Tibial nerve (tissue), 3 donors: ENCODE data around the gene LSS.

Experiments
- CTCF ChIP-seq, 5 experiments: fragments of 200-600 bp in 3 of 5; fragments of 450-650 bp in 2 of 5; sonication (generic) in 3 of 5; IDR thresholded peaks; one replicate each; pipeline ENCODE4 v1.5.1; 2016 to 2019; ENCODE audit warnings: antibody characterized with exemption in 5 of 5, mild to moderate bottlenecking in 3 of 5, moderate library complexity in 2 of 5
- POLR2A ChIP-seq, 2 donors: fragments of 450-650 bp; IDR thresholded peaks; one replicate each; pipeline ENCODE4 v1.6.1; 2017; ENCODE audit warnings: antibody characterized with exemption in 2 of 2, mild to moderate bottlenecking in 2 of 2, moderate library complexity in 2 of 2

DNA sequence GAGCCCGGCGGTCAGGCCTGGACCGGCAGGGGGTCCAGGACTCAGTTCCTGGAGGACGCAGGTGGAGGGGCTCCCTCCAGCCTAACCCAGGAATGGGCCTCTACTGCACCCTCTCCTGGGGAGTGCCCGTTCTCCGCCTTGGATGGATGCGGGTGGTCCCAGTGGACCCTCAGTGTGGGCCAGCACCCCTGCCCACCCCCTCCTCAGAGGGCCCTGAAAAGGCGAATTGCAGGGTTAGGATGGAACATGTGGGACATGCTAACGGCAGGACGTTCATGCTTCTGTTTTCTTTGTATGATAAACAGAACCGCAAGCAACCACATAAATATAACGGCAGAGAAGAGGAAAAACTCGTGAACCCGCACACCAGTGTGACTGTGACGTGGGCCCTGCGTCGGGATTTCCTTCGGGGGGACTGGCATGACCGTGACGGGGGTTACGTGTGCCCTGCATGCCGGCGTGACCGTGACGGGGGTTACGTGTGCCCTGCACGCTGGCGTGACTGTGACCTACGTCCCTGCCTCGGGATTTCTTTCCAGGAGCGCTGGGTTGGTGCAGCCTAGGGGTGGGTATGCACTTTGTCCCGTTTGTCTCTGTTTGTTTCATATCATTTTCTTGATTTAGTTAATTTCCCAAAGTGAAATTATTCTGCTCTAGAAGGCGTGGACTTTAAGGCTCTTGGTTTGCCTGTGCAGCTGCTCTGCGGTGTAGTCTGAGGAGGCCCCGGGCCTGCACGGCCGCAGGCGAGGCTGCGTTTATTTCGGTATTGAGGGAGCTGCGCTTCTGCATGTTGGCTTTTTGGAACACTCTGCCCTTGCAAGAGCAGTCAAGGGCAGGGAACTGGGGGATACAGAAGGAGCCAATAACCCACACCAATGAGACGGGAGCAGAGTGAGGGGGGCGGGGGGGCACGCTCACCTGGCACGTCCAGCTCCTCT is 76.3 kb downstream of the LSS start:
- TF ChIP-seq CTCF (IDR thresholded peaks at IDR 0.05) (no peak), POLR2A (IDR thresholded peaks at IDR 0.05) (no peak)
